ENCODE results near the gene SMYD3.
"Not testable (repeated sequence)": the region's sequence is repeated elsewhere in the genome, so short reads cannot be mapped to it uniquely, and the experiment has no call there.

The SMYD3 gene

GRCh38 chr1:245823408-245824147 is 683.5 kb downstream of the SMYD3 start:
- Histone ChIP-seq H3K4me1 (ENCODE audit: insufficient read depth, low read length, poor library complexity, severe bottlenecking) (no peaks in the 10 kb centered on the region), H3K9me3 (ENCODE audit: insufficient read depth, low read depth, low read length) (no peaks in the 10 kb centered on the region), H3K36me3 (ENCODE audit: insufficient read depth, low read length) (no peaks in the 10 kb centered on the region), H3F3A (ENCODE audit: low read depth) (no peaks in the 10 kb centered on the region), H3K4me3 (ENCODE audit: low read length, poor library complexity, severe bottlenecking) (no peak overlapping the region), H3K27me3 (ENCODE audit: insufficient read depth, low read length, poor library complexity, severe bottlenecking) (no peaks in the 10 kb centered on the region), H3K4me2 (ENCODE audit: low read depth, low read length, poor library complexity, severe bottlenecking) (no peak overlapping the region), H2AFZ (ENCODE audit: low read length) (no peak overlapping the region), H3K9ac (ENCODE audit: low read depth, low read length, poor library complexity, severe bottlenecking) (no peak overlapping the region), H3K9me2 (replicated peaks; ENCODE audit: low read depth, low read length) (no peaks in the 10 kb centered on the region), H4K20me1 (ENCODE audit: insufficient read depth, low read length, poor library complexity, severe bottlenecking) (no peaks in the 10 kb centered on the region), H3K79me2 (ENCODE audit: insufficient read depth, low read length) (no peaks in the 10 kb centered on the region)
- no peak for TF ChIP-seq CTCF (conservative IDR thresholded peaks at IDR 0.05; ENCODE audit: low read length)
- no peak for TF ChIP-seq EZH2phosphoT487 (IDR thresholded peaks at IDR 0.05; ENCODE audit: borderline replicate concordance)

GRCh38 chr1:245822996-245823395 is 684.1 kb downstream of the SMYD3 start:
- no peak overlapping the region for H3K4me3 ChIP-seq (ENCODE audit: low read length, poor library complexity, severe bottlenecking)
- H3K36me3 ChIP-seq (ENCODE audit: insufficient read depth, low read length) = no peaks in the 10 kb centered on the region
- no peaks in the 10 kb centered on the region for H3F3A ChIP-seq (ENCODE audit: low read depth)
- no peak overlapping the region for H3K9ac ChIP-seq (ENCODE audit: low read depth, low read length, poor library complexity, severe bottlenecking)
- no peaks in the 10 kb centered on the region for H4K20me1 ChIP-seq (ENCODE audit: insufficient read depth, low read length, poor library complexity, severe bottlenecking)
- no peaks in the 10 kb centered on the region for H3K9me2 ChIP-seq (replicated peaks; ENCODE audit: low read depth, low read length)
- no peaks in the 10 kb centered on the region for H3K4me1 ChIP-seq (ENCODE audit: insufficient read depth, low read length, poor library complexity, severe bottlenecking)
- no peak for TF ChIP-seq EZH2phosphoT487 (IDR thresholded peaks at IDR 0.05; ENCODE audit: borderline replicate concordance)
- TF ChIP-seq CTCF (conservative IDR thresholded peaks at IDR 0.05; ENCODE audit: low read length) = no peak
- no peak overlapping the region for H2AFZ ChIP-seq (ENCODE audit: low read length)
- no peaks in the 10 kb centered on the region for H3K79me2 ChIP-seq (ENCODE audit: insufficient read depth, low read length)
- H3K27me3 ChIP-seq (ENCODE audit: insufficient read depth, low read length, poor library complexity, severe bottlenecking) = no peaks in the 10 kb centered on the region
- H3K9me3 ChIP-seq (ENCODE audit: insufficient read depth, low read depth, low read length) = no peaks in the 10 kb centered on the region
- no peak overlapping the region for H3K4me2 ChIP-seq (ENCODE audit: low read depth, low read length, poor library complexity, severe bottlenecking)

DNA sequence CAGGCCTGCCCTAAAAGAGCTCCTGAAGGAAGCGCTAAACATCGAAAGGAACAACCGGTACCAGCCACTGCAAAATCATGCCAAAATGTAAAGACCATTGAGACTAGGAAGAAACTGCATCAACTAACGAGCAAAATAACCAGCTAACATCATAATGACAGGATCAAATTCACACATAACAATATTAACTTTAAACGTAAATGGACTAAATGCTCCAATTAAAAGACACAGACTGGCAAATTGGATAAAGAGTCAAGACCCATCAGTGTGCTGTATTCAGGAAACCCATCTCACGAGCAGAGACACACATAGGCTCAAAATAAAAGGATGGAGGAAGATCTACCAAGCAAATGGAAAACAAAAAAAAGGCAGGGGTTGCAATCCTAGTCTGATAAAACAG is 688.7 kb downstream of the SMYD3 start:
- H3K9me3 ChIP-seq (ENCODE audit: insufficient read depth, low read depth, low read length); H3K4me1 ChIP-seq (ENCODE audit: insufficient read depth, low read length, poor library complexity, severe bottlenecking); H3F3A ChIP-seq (ENCODE audit: low read depth); H3K9me2 ChIP-seq (replicated peaks; ENCODE audit: low read depth, low read length); H3K27me3 ChIP-seq (ENCODE audit: insufficient read depth, low read length, poor library complexity, severe bottlenecking); H3K4me3 ChIP-seq (ENCODE audit: low read length, poor library complexity, severe bottlenecking); H2AFZ ChIP-seq (ENCODE audit: low read length); H3K9ac ChIP-seq (ENCODE audit: low read depth, low read length, poor library complexity, severe bottlenecking); H3K36me3 ChIP-seq (ENCODE audit: insufficient read depth, low read length); H3K4me2 ChIP-seq (ENCODE audit: low read depth, low read length, poor library complexity, severe bottlenecking); H3K79me2 ChIP-seq (ENCODE audit: insufficient read depth, low read length); H4K20me1 ChIP-seq (ENCODE audit: insufficient read depth, low read length, poor library complexity, severe bottlenecking): not testable (repeated sequence)

- not testable (repeated sequence) for H3K4me3 ChIP-seq (ENCODE audit: low read length, poor library complexity, severe bottlenecking); H3K9me3 ChIP-seq (ENCODE audit: insufficient read depth, low read depth, low read length); H3K9ac ChIP-seq (ENCODE audit: low read depth, low read length, poor library complexity, severe bottlenecking); H3K4me1 ChIP-seq (ENCODE audit: insufficient read depth, low read length, poor library complexity, severe bottlenecking); H2AFZ ChIP-seq (ENCODE audit: low read length); H3K4me2 ChIP-seq (ENCODE audit: low read depth, low read length, poor library complexity, severe bottlenecking); H3K9me2 ChIP-seq (replicated peaks; ENCODE audit: low read depth, low read length); H3K36me3 ChIP-seq (ENCODE audit: insufficient read depth, low read length); H3K27me3 ChIP-seq (ENCODE audit: insufficient read depth, low read length, poor library complexity, severe bottlenecking); H3K79me2 ChIP-seq (ENCODE audit: insufficient read depth, low read length); H4K20me1 ChIP-seq (ENCODE audit: insufficient read depth, low read length, poor library complexity, severe bottlenecking); H3F3A ChIP-seq (ENCODE audit: low read depth)
These were observed 690.6 kb downstream of the SMYD3 start for GRCh38 chr1:245816496-245816895.

Data from Loucy (cell line).